ENCODE data around the gene HOXC6. TPM values are rescaled to one million over a fixed set of nuclear protein-coding genes. Genes with fewer than 3 reads are reported as not detected.
A peak's percentile ranks its signal among the peaks of the same experiment; 100 is the strongest.

Gene HOXC6
- total RNA-seq, 1 donor from 2014 or later, result 0.21 TPM

GRCh38 chr12:54001283-54002187 is 26.7 kb upstream of the HOXC6 start:
- no peak overlapping the region for H3K4me3 Mint-ChIP-seq (ENCODE audit: unreplicated experiment)
- peaks cover 15% of the 10 kb centered on the region for H3K4me1 Mint-ChIP-seq (ENCODE audit: unreplicated experiment)
- peaks cover 35% of the 10 kb centered on the region for H3K27me3 Mint-ChIP-seq (ENCODE audit: unreplicated experiment)
- no peaks in the 10 kb centered on the region for H3K36me3 Mint-ChIP-seq (ENCODE audit: low read depth, unreplicated experiment)
- H3K27ac Mint-ChIP-seq (ENCODE audit: unreplicated experiment), result no peak overlapping the region
- H3K9me3 Mint-ChIP-seq (ENCODE audit: unreplicated experiment), result no peaks in the 10 kb centered on the region
- TF ChIP-seq, protein P1, sequence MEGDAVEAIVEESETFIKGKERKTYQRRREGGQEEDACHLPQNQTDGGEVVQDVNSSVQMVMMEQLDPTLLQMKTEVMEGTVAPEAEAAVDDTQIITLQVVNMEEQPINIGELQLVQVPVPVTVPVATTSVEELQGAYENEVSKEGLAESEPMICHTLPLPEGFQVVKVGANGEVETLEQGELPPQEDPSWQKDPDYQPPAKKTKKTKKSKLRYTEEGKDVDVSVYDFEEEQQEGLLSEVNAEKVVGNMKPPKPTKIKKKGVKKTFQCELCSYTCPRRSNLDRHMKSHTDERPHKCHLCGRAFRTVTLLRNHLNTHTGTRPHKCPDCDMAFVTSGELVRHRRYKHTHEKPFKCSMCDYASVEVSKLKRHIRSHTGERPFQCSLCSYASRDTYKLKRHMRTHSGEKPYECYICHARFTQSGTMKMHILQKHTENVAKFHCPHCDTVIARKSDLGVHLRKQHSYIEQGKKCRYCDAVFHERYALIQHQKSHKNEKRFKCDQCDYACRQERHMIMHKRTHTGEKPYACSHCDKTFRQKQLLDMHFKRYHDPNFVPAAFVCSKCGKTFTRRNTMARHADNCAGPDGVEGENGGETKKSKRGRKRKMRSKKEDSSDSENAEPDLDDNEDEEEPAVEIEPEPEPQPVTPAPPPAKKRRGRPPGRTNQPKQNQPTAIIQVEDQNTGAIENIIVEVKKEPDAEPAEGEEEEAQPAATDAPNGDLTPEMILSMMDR (IDR thresholded peaks at IDR 0.05; ENCODE audit: unreplicated experiment), result no peak
- no peak for DNase-seq (ENCODE audit: low spot score)

- Mint-ChIP-seq H3K27me3 (ENCODE audit: unreplicated experiment) (peaks cover 38% of the 10 kb centered on the region), H3K27ac (ENCODE audit: unreplicated experiment) (peak overlapping the region; percentile 3), H3K4me1 (ENCODE audit: unreplicated experiment) (peaks cover 15% of the 10 kb centered on the region), H3K4me3 (ENCODE audit: unreplicated experiment) (no peak overlapping the region), H3K9me3 (ENCODE audit: unreplicated experiment) (no peaks in the 10 kb centered on the region), H3K36me3 (ENCODE audit: low read depth, unreplicated experiment) (no peaks in the 10 kb centered on the region)
- TF ChIP-seq, protein P1 (IDR thresholded peaks at IDR 0.05; ENCODE audit: unreplicated experiment), result no peak
- no peak for DNase-seq (ENCODE audit: low spot score)
These were observed 25.8 kb upstream of the HOXC6 start for GRCh38 chr12:54002278-54002914.

DNA sequence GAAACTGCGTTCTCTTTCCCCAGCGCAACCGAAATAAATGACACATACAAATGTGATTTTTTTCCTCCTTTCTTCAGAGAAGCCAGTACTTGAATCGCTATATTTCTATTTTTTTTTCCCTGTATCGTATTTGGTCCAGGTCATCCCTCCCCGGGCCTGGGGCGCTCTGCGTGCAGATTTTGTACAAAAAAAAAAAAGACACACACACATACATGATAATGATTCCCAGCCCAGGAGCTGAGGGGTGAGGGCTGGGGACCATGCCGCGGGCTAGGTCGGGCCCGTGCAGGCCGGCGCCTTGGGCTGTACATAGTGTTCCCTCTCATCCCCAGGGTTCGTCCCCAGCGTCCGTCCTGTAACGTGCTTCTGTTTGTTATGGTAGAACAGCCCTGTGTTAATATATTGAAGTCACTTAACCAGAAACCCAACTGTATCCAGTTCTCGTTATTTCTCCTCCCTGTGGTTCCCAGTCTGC is 25.3 kb upstream of the HOXC6 start:
- Mint-ChIP-seq H3K9me3 (ENCODE audit: unreplicated experiment) (no peaks in the 10 kb centered on the region), H3K4me3 (ENCODE audit: unreplicated experiment) (no peak overlapping the region), H3K27me3 (ENCODE audit: unreplicated experiment) (peaks cover 38% of the 10 kb centered on the region), H3K4me1 (ENCODE audit: unreplicated experiment) (peaks cover 11% of the 10 kb centered on the region), H3K27ac (ENCODE audit: unreplicated experiment) (peak overlapping the region; percentile 3), H3K36me3 (ENCODE audit: low read depth, unreplicated experiment) (no peaks in the 10 kb centered on the region)
- DNase-seq (ENCODE audit: low spot score), result no peak
- TF ChIP-seq, protein P1 (IDR thresholded peaks at IDR 0.05; ENCODE audit: unreplicated experiment), result peak; percentile 17

GRCh38 chr12:54003625-54004024 is 24.6 kb upstream of the HOXC6 start:
- H3K36me3 Mint-ChIP-seq (ENCODE audit: low read depth, unreplicated experiment), result no peaks in the 10 kb centered on the region
- peaks cover 33% of the 10 kb centered on the region for H3K27me3 Mint-ChIP-seq (ENCODE audit: unreplicated experiment)
- no peaks in the 10 kb centered on the region for H3K9me3 Mint-ChIP-seq (ENCODE audit: unreplicated experiment)
- peaks cover 11% of the 10 kb centered on the region for H3K4me1 Mint-ChIP-seq (ENCODE audit: unreplicated experiment)
- DNase-seq (ENCODE audit: low spot score), result no peak
- H3K4me3 Mint-ChIP-seq (ENCODE audit: unreplicated experiment), result no peak overlapping the region
- TF ChIP-seq, protein P1 (IDR thresholded peaks at IDR 0.05; ENCODE audit: unreplicated experiment), result no peak
- H3K27ac Mint-ChIP-seq (ENCODE audit: unreplicated experiment), result no peak overlapping the region

Measured in endothelial cell (in vitro differentiated cells).